Ishikawa (cell line): ENCODE results near the gene OR51E1.

Source experiments
- CEBPB ChIP-seq: IDR thresholded peaks from 2 replicates; pipeline ENCODE4 v1.6.1; 2012
- CREB1 ChIP-seq: IDR thresholded peaks from 2 replicates; pipeline ENCODE4 v1.6.1; 2012; ENCODE audit warnings: low read depth
- EGR1 ChIP-seq: IDR thresholded peaks from 2 replicates; pipeline ENCODE4 v1.6.1; 2012
- EP300 ChIP-seq: IDR thresholded peaks from 2 replicates; pipeline ENCODE4 v1.6.1; 2012; ENCODE audit warnings: borderline replicate concordance
- FOXM1 ChIP-seq: IDR thresholded peaks from 2 replicates; pipeline ENCODE4 v1.6.1; 2012; ENCODE audit warnings: low read depth, borderline replicate concordance
- MAX ChIP-seq: IDR thresholded peaks from 2 replicates; pipeline ENCODE4 v1.6.1; 2012
- NFIC ChIP-seq: IDR thresholded peaks from 2 replicates; pipeline ENCODE4 v1.6.1; 2012
- RAD21 ChIP-seq: IDR thresholded peaks from 2 replicates; pipeline ENCODE4 v1.6.1; 2012; ENCODE audit warnings: low read depth
- REST ChIP-seq: IDR thresholded peaks from 2 replicates; pipeline ENCODE4 v1.6.1; 2012; ENCODE audit warnings: low read depth, mild to moderate bottlenecking
- TAF1 ChIP-seq: IDR thresholded peaks from 2 replicates; pipeline ENCODE4 v1.6.1; 2012; ENCODE audit warnings: low read depth, mild to moderate bottlenecking
- TCF12 ChIP-seq: IDR thresholded peaks from 2 replicates; pipeline ENCODE4 v1.6.1; 2012; ENCODE audit warnings: low read depth
- TEAD4 ChIP-seq: IDR thresholded peaks from 2 replicates; pipeline ENCODE4 v1.6.1; 2012
- USF1 ChIP-seq: IDR thresholded peaks from 2 replicates; pipeline ENCODE4 v1.6.1; 2012
- YY1 ChIP-seq: IDR thresholded peaks from 2 replicates; pipeline ENCODE4 v1.6.1; 2012; ENCODE audit warnings: low read depth
- ZBTB7A ChIP-seq: IDR thresholded peaks from 2 replicates; pipeline ENCODE4 v1.6.1; 2012; ENCODE audit warnings: low read depth

OR51E1 gene

GRCh38 chr11:4647766-4648165, 4.0 kb downstream of the OR51E1 start:
- no peak for TF ChIP-seq EP300
- no peak for TF ChIP-seq EGR1
- TF ChIP-seq USF1, result no peak
- TF ChIP-seq REST, result no peak
- TF ChIP-seq ZBTB7A, result no peak
- TF ChIP-seq MAX, result no peak
- TF ChIP-seq YY1, result no peak
- TF ChIP-seq TCF12, result no peak
- no peak for TF ChIP-seq TAF1
- no peak for TF ChIP-seq NFIC
- TF ChIP-seq CEBPB, result no peak
- TF ChIP-seq TEAD4, result no peak
- TF ChIP-seq RAD21, result no peak
- no peak for TF ChIP-seq FOXM1
- no peak for TF ChIP-seq CREB1

GRCh38 chr11:4654635-4655369, 11.0 kb downstream of the OR51E1 start:
- no peak for TF ChIP-seq FOXM1
- no peak for TF ChIP-seq ZBTB7A
- TF ChIP-seq NFIC, result no peak
- no peak for TF ChIP-seq REST
- TF ChIP-seq RAD21, result no peak
- TF ChIP-seq CEBPB, result no peak
- TF ChIP-seq YY1, result no peak
- no peak for TF ChIP-seq EGR1
- no peak for TF ChIP-seq TAF1
- no peak for TF ChIP-seq TCF12
- no peak for TF ChIP-seq EP300
- no peak for TF ChIP-seq CREB1
- TF ChIP-seq TEAD4, result no peak
- TF ChIP-seq USF1, result no peak
- TF ChIP-seq MAX, result no peak

GRCh38 chr11:4658629-4659445, 15.1 kb downstream of the OR51E1 start:
- TF ChIP-seq NFIC, result no peak
- no peak for TF ChIP-seq USF1
- no peak for TF ChIP-seq YY1
- no peak for TF ChIP-seq FOXM1
- TF ChIP-seq RAD21, result no peak

- no peak for TF ChIP-seq YY1
- no peak for TF ChIP-seq EP300
- no peak for TF ChIP-seq ZBTB7A
- TF ChIP-seq CREB1, result no peak
- no peak for TF ChIP-seq USF1
- no peak for TF ChIP-seq FOXM1
Measured at GRCh38 chr11:4662876-4663275, 19.1 kb downstream of the OR51E1 start.

GRCh38 chr11:4664183-4664582, 20.4 kb downstream of the OR51E1 start:
- TF ChIP-seq EGR1, result no peak
- no peak for TF ChIP-seq USF1
- TF ChIP-seq FOXM1, result no peak
- no peak for TF ChIP-seq ZBTB7A
- no peak for TF ChIP-seq TAF1
- no peak for TF ChIP-seq RAD21
- no peak for TF ChIP-seq YY1
- no peak for TF ChIP-seq EP300
- TF ChIP-seq MAX, result no peak
- no peak for TF ChIP-seq TCF12
- no peak for TF ChIP-seq CEBPB
- no peak for TF ChIP-seq CREB1
